ENCODE measurements around the gene HIPK1. TPM values are rescaled to one million over a fixed set of nuclear protein-coding genes. Genes with fewer than 3 reads are reported as not detected.

Gene HIPK1
- total RNA-seq, 1 donor from 2014 or later = 41.3 TPM

DNA sequence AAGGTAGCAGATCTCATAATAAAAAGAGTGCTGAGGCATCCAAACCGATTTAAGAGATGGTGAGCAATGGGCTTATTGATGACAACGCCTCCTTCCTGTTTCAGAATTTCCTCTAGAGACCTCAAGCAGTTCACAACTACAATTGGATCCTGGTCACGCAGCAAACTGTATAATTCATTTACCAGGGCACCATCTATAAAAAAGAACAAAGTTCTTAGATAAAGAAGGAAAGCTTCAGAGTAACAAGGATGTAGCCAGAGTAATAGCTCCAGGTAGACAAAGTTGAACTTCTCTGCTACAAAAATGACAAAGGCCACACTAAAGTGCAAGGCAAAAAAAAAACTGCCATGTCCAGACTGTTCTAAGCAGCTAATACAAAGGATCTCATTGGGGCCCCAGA, 27.9 kb upstream of the HIPK1 start:
- no peaks in the 10 kb centered on the region for H3K9me3 ChIP-seq (ENCODE audit: low read depth)
- no peaks in the 10 kb centered on the region for H3K27me3 ChIP-seq
- Mint-ChIP-seq H3K36me3 (peaks cover 10% of the 10 kb centered on the region), H3K27me3 (ENCODE audit: insufficient read depth, low read depth) (peaks cover 6% of the 10 kb centered on the region), H3K9me3 (no peaks in the 10 kb centered on the region), H3K4me1 (peaks cover 11% of the 10 kb centered on the region), H3K4me3 (no peak overlapping the region), H3K27ac (no peak overlapping the region)
- H3K4me1 ChIP-seq = peaks cover 9% of the 10 kb centered on the region
- H3K36me3 ChIP-seq = no peaks in the 10 kb centered on the region
- no peaks in the 10 kb centered on the region for H4K20me1 ChIP-seq (ENCODE audit: low read depth)
- H3K4me2 ChIP-seq = no peak overlapping the region
- DNase-seq (ENCODE audit: low spot score) = no peak
- H3K9ac ChIP-seq = no peak overlapping the region
- no peak overlapping the region for H3K27ac ChIP-seq
- no peak overlapping the region for H3K4me3 ChIP-seq
- H2AFZ ChIP-seq (replicated peaks) = no peak overlapping the region
- TF ChIP-seq EZH2 (IDR thresholded peaks at IDR 0.05) = no peak
- TF ChIP-seq EZH2phosphoT487 (IDR thresholded peaks at IDR 0.05) = no peak
- TF ChIP-seq, protein P1, sequence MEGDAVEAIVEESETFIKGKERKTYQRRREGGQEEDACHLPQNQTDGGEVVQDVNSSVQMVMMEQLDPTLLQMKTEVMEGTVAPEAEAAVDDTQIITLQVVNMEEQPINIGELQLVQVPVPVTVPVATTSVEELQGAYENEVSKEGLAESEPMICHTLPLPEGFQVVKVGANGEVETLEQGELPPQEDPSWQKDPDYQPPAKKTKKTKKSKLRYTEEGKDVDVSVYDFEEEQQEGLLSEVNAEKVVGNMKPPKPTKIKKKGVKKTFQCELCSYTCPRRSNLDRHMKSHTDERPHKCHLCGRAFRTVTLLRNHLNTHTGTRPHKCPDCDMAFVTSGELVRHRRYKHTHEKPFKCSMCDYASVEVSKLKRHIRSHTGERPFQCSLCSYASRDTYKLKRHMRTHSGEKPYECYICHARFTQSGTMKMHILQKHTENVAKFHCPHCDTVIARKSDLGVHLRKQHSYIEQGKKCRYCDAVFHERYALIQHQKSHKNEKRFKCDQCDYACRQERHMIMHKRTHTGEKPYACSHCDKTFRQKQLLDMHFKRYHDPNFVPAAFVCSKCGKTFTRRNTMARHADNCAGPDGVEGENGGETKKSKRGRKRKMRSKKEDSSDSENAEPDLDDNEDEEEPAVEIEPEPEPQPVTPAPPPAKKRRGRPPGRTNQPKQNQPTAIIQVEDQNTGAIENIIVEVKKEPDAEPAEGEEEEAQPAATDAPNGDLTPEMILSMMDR (IDR thresholded peaks at IDR 0.05) = no peak
- peaks cover 17% of the 10 kb centered on the region for H3F3A ChIP-seq (ENCODE audit: low read depth)
- H3K79me2 ChIP-seq (ENCODE audit: low read depth) = peaks cover 21% of the 10 kb centered on the region

DNA sequence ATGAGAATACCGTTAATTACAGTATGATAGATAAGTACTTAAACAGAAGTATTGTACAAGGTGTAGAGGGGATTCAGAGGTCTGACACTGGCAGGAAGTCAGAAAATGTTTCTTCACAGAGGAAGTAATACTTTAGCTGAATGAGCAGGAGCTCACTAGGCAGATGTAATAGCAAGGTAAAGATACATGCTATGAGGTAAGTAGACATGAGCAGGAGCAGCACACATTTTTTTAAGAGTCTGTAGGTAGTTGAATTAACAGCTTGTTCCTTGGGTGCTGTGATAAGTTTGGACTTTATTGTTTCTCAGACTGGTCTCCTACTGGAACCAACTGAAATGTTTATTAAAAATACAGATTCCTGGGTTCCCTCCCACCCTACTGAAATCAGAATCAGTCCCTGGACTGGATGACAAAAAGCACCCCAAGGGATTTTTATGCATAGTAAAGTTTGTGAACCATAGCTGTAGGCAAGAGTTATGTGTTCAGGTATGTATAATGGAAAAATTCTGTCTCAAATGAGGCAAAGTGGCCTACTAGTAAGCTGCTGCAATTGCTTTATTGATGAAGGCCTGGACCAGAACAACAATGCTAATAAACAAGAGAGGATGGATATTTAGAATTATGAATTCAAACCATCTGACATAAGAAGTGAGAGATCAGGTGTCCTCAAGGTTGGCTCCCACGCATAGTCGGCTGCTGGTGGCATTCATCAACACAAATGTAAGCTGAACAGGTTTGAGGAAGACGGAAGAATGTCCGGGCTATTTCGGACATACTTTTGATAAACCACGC, 25.4 kb upstream of the HIPK1 start:
- H3K4me1 Mint-ChIP-seq = peaks cover 19% of the 10 kb centered on the region
- H3K4me2 ChIP-seq = peak overlapping the region; percentile 77
- H3K27me3 Mint-ChIP-seq (ENCODE audit: insufficient read depth, low read depth) = peaks cover 5% of the 10 kb centered on the region
- peaks cover 6% of the 10 kb centered on the region for H3K36me3 Mint-ChIP-seq
- H3K27ac ChIP-seq = no peak overlapping the region
- peak overlapping the region; percentile 93 for H2AFZ ChIP-seq (replicated peaks)
- H3K36me3 ChIP-seq = no peaks in the 10 kb centered on the region
- no peak for TF ChIP-seq EZH2phosphoT487 (IDR thresholded peaks at IDR 0.05)
- TF ChIP-seq EZH2 (IDR thresholded peaks at IDR 0.05) = no peak
- TF ChIP-seq, protein P1 (IDR thresholded peaks at IDR 0.05) = no peak
- no peaks in the 10 kb centered on the region for H3K9me3 ChIP-seq (ENCODE audit: low read depth)
- no peaks in the 10 kb centered on the region for H3K27me3 ChIP-seq
- no peaks in the 10 kb centered on the region for H3K9me3 Mint-ChIP-seq
- peak overlapping the region; percentile 8 for H3K27ac Mint-ChIP-seq
- H3K9ac ChIP-seq = no peak overlapping the region
- H3K4me3 Mint-ChIP-seq = peak overlapping the region; percentile 97
- peaks cover 27% of the 10 kb centered on the region for H3K79me2 ChIP-seq (ENCODE audit: low read depth)
- peaks cover 17% of the 10 kb centered on the region for H3F3A ChIP-seq (ENCODE audit: low read depth)
- H4K20me1 ChIP-seq (ENCODE audit: low read depth) = no peaks in the 10 kb centered on the region
- H3K4me1 ChIP-seq = peaks cover 9% of the 10 kb centered on the region
- DNase-seq (ENCODE audit: low spot score) = no peak
- H3K4me3 ChIP-seq = peak overlapping the region; percentile 78

GRCh38 chr1:113904293-113904673, 24.8 kb upstream of the HIPK1 start:
- peak overlapping the region; percentile 34 for H3K27ac Mint-ChIP-seq
- peaks cover 27% of the 10 kb centered on the region for H3K79me2 ChIP-seq (ENCODE audit: low read depth)
- H3K27ac ChIP-seq = peak overlapping the region; percentile 46
- peaks cover 17% of the 10 kb centered on the region for H3F3A ChIP-seq (ENCODE audit: low read depth)
- H3K9me3 ChIP-seq (ENCODE audit: low read depth) = no peaks in the 10 kb centered on the region
- H3K4me2 ChIP-seq = peak overlapping the region; percentile 77
- peaks cover 6% of the 10 kb centered on the region for H3K27me3 Mint-ChIP-seq (ENCODE audit: insufficient read depth, low read depth)
- peak; percentile 78 for DNase-seq (ENCODE audit: low spot score)
- H3K4me1 ChIP-seq = peaks cover 9% of the 10 kb centered on the region
- peak overlapping the region; percentile 97 for H3K4me3 Mint-ChIP-seq
- H3K4me3 ChIP-seq = peak overlapping the region; percentile 78
- H3K4me1 Mint-ChIP-seq = peaks cover 19% of the 10 kb centered on the region
- H2AFZ ChIP-seq (replicated peaks) = peak overlapping the region; percentile 93
- H4K20me1 ChIP-seq (ENCODE audit: low read depth) = no peaks in the 10 kb centered on the region
- no peaks in the 10 kb centered on the region for H3K27me3 ChIP-seq
- H3K36me3 ChIP-seq = no peaks in the 10 kb centered on the region
- H3K36me3 Mint-ChIP-seq = peaks cover 7% of the 10 kb centered on the region
- H3K9ac ChIP-seq = peak overlapping the region; percentile 0
- TF ChIP-seq, protein P1 (IDR thresholded peaks at IDR 0.05) = no peak
- no peak for TF ChIP-seq EZH2 (IDR thresholded peaks at IDR 0.05)
- no peak for TF ChIP-seq EZH2phosphoT487 (IDR thresholded peaks at IDR 0.05)
- no peaks in the 10 kb centered on the region for H3K9me3 Mint-ChIP-seq
